PC-9 (cell line): Measurements from ENCODE around the gene TNK2. TPM values are rescaled to one million over a fixed set of nuclear protein-coding genes. Genes with fewer than 3 reads are reported as not detected.
A peak's percentile ranks its signal among the peaks of the same experiment; 100 is the strongest.

Experiments
- BruUV-seq: library from RNA; stranded (reverse); fragments of 400-500 nt; replicated peaks from 2 replicates; lab custom pipeline; 2021; lab: Mats Ljungman, UMichigan
- CTCF ChIA-PET: fragments of 300-600 bp; sonication (Branson Sonifier 250); formaldehyde crosslinking; loops from one replicate; lab custom pipeline; 2022; ENCODE audit warnings: antibody characterized with exemption; lab: Charles Lee
- POLR2A ChIA-PET: fragments of 300-600 bp; sonication (Branson Sonifier 250); formaldehyde crosslinking; loops from one replicate; lab custom pipeline; 2022; ENCODE audit warnings: antibody characterized with exemption; ENCODE audit not compliant: unreplicated experiment; lab: Charles Lee
- DNase-seq, 2 experiments: peaks; one replicate each; pipeline versions ENCODE4 v3.0.0 to v3.0.0-alpha.2; 2015 to 2022; ENCODE audit warnings: mixed read lengths in 1 of 2
- H2AFZ ChIP-seq: fragments of 200-600 bp; sonication (generic); 2 replicates; pipeline ENCODE4 v1.8.1; 2017; ENCODE audit warnings: antibody characterized with exemption
- H3F3A ChIP-seq: fragments of 200-600 bp; sonication (generic); 2 replicates; pipeline ENCODE4 v1.8.1; 2017; ENCODE audit warnings: antibody characterized with exemption, mild to moderate bottlenecking, low read depth; ENCODE audit not compliant: insufficient read depth
- H3K27ac ChIP-seq: fragments of 200-600 bp; sonication (generic); 2 replicates; pipeline ENCODE4 v1.6.1; 2016; ENCODE audit warnings: mixed run types
- H3K27me3 ChIP-seq: fragments of 200-600 bp; sonication (generic); 2 replicates; pipeline ENCODE4 v1.6.1; 2016; ENCODE audit warnings: low read depth, mixed run types; ENCODE audit not compliant: insufficient read depth
- H3K36me3 ChIP-seq: fragments of 200-600 bp; sonication (generic); 2 replicates; pipeline ENCODE4 v1.6.1; 2016; ENCODE audit warnings: low read depth, mixed run types
- H3K4me1 ChIP-seq: fragments of 200-600 bp; sonication (generic); replicated peaks from 2 replicates; pipeline ENCODE4 v1.6.1; 2016; ENCODE audit warnings: mixed run types; ENCODE audit not compliant: insufficient read depth
- H3K4me2 ChIP-seq: fragments of 200-600 bp; sonication (generic); 2 replicates; pipeline ENCODE4 v1.6.1; 2017; ENCODE audit warnings: mixed run types
- H3K4me3 ChIP-seq: fragments of 200-600 bp; sonication (generic); 2 replicates; pipeline ENCODE4 v1.6.1; 2016; ENCODE audit warnings: mixed run types
- H3K79me2 ChIP-seq: fragments of 200-600 bp; sonication (generic); 2 replicates; pipeline ENCODE4 v1.6.1; 2017; ENCODE audit warnings: low read depth, mixed run types
- H3K9me2 ChIP-seq: fragments of 200-600 bp; sonication (generic); 2 replicates; pipeline ENCODE4 v1.8.1; 2017; ENCODE audit warnings: mild to moderate bottlenecking; ENCODE audit not compliant: insufficient read depth
- H3K9me3 ChIP-seq: fragments of 200-600 bp; sonication (generic); 2 replicates; pipeline ENCODE4 v1.8.1; 2016; ENCODE audit warnings: low read depth; ENCODE audit not compliant: insufficient read depth
- H4K20me1 ChIP-seq: fragments of 200-600 bp; sonication (generic); 2 replicates; pipeline ENCODE4 v1.8.1; 2017; ENCODE audit not compliant: insufficient read depth
- CTCF ChIP-seq: fragments of 200-600 bp; sonication (generic); conservative IDR thresholded peaks from 2 replicates; pipeline ENCODE4 v1.6.1; 2017; ENCODE audit warnings: mixed run types, antibody characterized with exemption, mild to moderate bottlenecking, moderate library complexity
- EZH2 ChIP-seq: fragments of 200-600 bp; sonication (generic); IDR thresholded peaks from 2 replicates; pipeline ENCODE4 v1.8.0; 2017; ENCODE audit warnings: antibody characterized with exemption, low read depth
- intact Hi-C: fragments of 100-400 bp; cut with micrococcal nuclease; formaldehyde crosslinking; loops from one replicate; pipeline ENCODE4 v1.10.0; 2022; ENCODE audit not compliant: unreplicated experiment
- total RNA-seq: library from RNA; stranded (reverse); gene quantifications from 2 replicates; pipeline ENCODE4 v1.2.3, GENCODE V29; 2021

TNK2 gene
- total RNA-seq, 1 experiment from 2014 or later: 118 TPM

GRCh38 chr3:195879416-195880036, 28.8 kb downstream of the TNK2 start:
- Histone ChIP-seq H3K9me2 (no peaks in the 10 kb centered on the region), H3K36me3 (peaks cover 11% of the 10 kb centered on the region; the same call in 1 of the 2 replicates), H3K27ac (no peak overlapping the region), H4K20me1 (no peaks in the 10 kb centered on the region), H3F3A (peaks cover 41% of the 10 kb centered on the region; the same call in 1 of the 2 replicates), H3K27me3 (no peaks in the 10 kb centered on the region), H2AFZ (no peak overlapping the region), H3K9me3 (no peaks in the 10 kb centered on the region), H3K4me1 (peaks cover 40% of the 10 kb centered on the region), H3K4me3 (no peak overlapping the region), H3K79me2 (peaks cover 22% of the 10 kb centered on the region), H3K4me2 (no peak overlapping the region)
- no peak for TF ChIP-seq CTCF
- no peak for TF ChIP-seq EZH2
- no peak for DNase-seq
- no TSS peak for BruUV-seq
- intact Hi-C loops: no loop called here
- ChIA-PET CTCF (no interaction called here), POLR2A (no interaction called here)

GRCh38 chr3:195878424-195879274, 29.7 kb downstream of the TNK2 start:
- intact Hi-C loops: no loop called here
- H3K4me2 ChIP-seq: peak overlapping the region; percentile 79
- no peaks in the 10 kb centered on the region for H3K9me2 ChIP-seq
- H3K4me1 ChIP-seq: peaks cover 48% of the 10 kb centered on the region
- peaks cover 30% of the 10 kb centered on the region for H3K79me2 ChIP-seq
- H3K9me3 ChIP-seq: no peaks in the 10 kb centered on the region
- H3K27ac ChIP-seq: no peak overlapping the region
- CTCF ChIA-PET: interaction anchor here (0.5 to 2.2 kb wide), 4 partner anchors 11 to 19 kb away, joined by 3 to 19 read pairs (median 3); no protein-coding TSS in a partner anchor
- peaks cover 34% of the 10 kb centered on the region; the same call in 1 of the 2 replicates for H3F3A ChIP-seq
- TF ChIP-seq EZH2 (no peak), CTCF (no peak)
- no peak overlapping the region for H2AFZ ChIP-seq
- H3K36me3 ChIP-seq: 0 out of 2 replicates have a peak, but pooled peaks cover 10% of the 10 kb centered on the region
- H4K20me1 ChIP-seq: no peaks in the 10 kb centered on the region
- no peaks in the 10 kb centered on the region for H3K27me3 ChIP-seq
- POLR2A ChIA-PET: no interaction called here
- DNase-seq: no peak
- no TSS peak for BruUV-seq
- no peak overlapping the region for H3K4me3 ChIP-seq

GRCh38 chr3:195877767-195878423, 30.5 kb downstream of the TNK2 start:
- H3K4me1 ChIP-seq: peaks cover 55% of the 10 kb centered on the region
- intact Hi-C loops: no loop called here
- H3K27ac ChIP-seq: peak overlapping the region; percentile 56
- CTCF ChIA-PET: interaction anchor here (0.5 to 2.2 kb wide), 4 partner anchors 12 to 19 kb away, joined by 3 to 19 read pairs (median 3); no protein-coding TSS in a partner anchor
- peak overlapping the region; percentile 57; the same call in 1 of the 2 replicates for H3K4me3 ChIP-seq
- H2AFZ ChIP-seq: no peak overlapping the region
- H3F3A ChIP-seq: peaks cover 27% of the 10 kb centered on the region; the same call in 1 of the 2 replicates
- H3K9me3 ChIP-seq: no peaks in the 10 kb centered on the region
- no peaks in the 10 kb centered on the region for H3K27me3 ChIP-seq
- POLR2A ChIA-PET: interaction anchor here (0.5 to 0.7 kb wide), 3 partner anchors 131 to 169 kb away, joined by 3 to 4 read pairs (median 3); no protein-coding TSS in a partner anchor
- peaks cover 37% of the 10 kb centered on the region for H3K79me2 ChIP-seq
- no TSS peak for BruUV-seq
- peak in 1 of 2 experiments; percentile 58 for DNase-seq
- 0 out of 2 replicates have a peak, but pooled peaks cover 7% of the 10 kb centered on the region for H3K36me3 ChIP-seq
- no peaks in the 10 kb centered on the region for H4K20me1 ChIP-seq
- no peak for TF ChIP-seq EZH2
- TF ChIP-seq CTCF: no peak
- H3K4me2 ChIP-seq: peak overlapping the region; percentile 79
- H3K9me2 ChIP-seq: no peaks in the 10 kb centered on the region
